Ishikawa (cell line): ENCODE results near the gene ACOT12.

Source experiments
- EP300 ChIP-seq: IDR thresholded peaks from 2 replicates; pipeline ENCODE4 v1.6.1; 2012; ENCODE audit warnings: borderline replicate concordance
- FOXM1 ChIP-seq: IDR thresholded peaks from 2 replicates; pipeline ENCODE4 v1.6.1; 2012; ENCODE audit warnings: low read depth, borderline replicate concordance
- MAX ChIP-seq: IDR thresholded peaks from 2 replicates; pipeline ENCODE4 v1.6.1; 2012
- NFIC ChIP-seq: IDR thresholded peaks from 2 replicates; pipeline ENCODE4 v1.6.1; 2012
- REST ChIP-seq: IDR thresholded peaks from 2 replicates; pipeline ENCODE4 v1.6.1; 2012; ENCODE audit warnings: low read depth, mild to moderate bottlenecking
- TCF12 ChIP-seq: IDR thresholded peaks from 2 replicates; pipeline ENCODE4 v1.6.1; 2012; ENCODE audit warnings: low read depth
- TEAD4 ChIP-seq: IDR thresholded peaks from 2 replicates; pipeline ENCODE4 v1.6.1; 2012
- YY1 ChIP-seq: IDR thresholded peaks from 2 replicates; pipeline ENCODE4 v1.6.1; 2012; ENCODE audit warnings: low read depth

GRCh38 chr5:81370912-81371311, 23.0 kb downstream of the ACOT12 start:
- no peak for TF ChIP-seq REST
- TF ChIP-seq FOXM1 = no peak
- no peak for TF ChIP-seq TCF12
- TF ChIP-seq MAX = no peak
- TF ChIP-seq EP300 = no peak
- no peak for TF ChIP-seq TEAD4
- no peak for TF ChIP-seq NFIC
- TF ChIP-seq YY1 = no peak
